Measurements from ENCODE around the gene ZFAND3.

- TF ChIP-seq CTCF (IDR thresholded peaks at IDR 0.05), result no peak
- TF ChIP-seq POLR2A (IDR thresholded peaks at IDR 0.05), result no peak
Observed at GRCh38 chr6:37779902-37780628, 39.5 kb upstream of the ZFAND3 start.

All from stomach (tissue), 4 donors.